Omental fat pad (tissue), 4 donors: ENCODE measurements around the gene CCR3. TPM values are rescaled to one million over a fixed set of nuclear protein-coding genes. Genes with fewer than 3 reads are reported as not detected.

ENCODE experiments used
- ATAC-seq: fragments of 150-250 bp; one replicate; pipeline ENCODE4 v1.9.1; 2016; ENCODE audit warnings: mild to moderate bottlenecking, moderate library complexity; ENCODE audit not compliant: low FRiP score
- DNase-seq: peaks from one replicate; pipeline ENCODE4 v3.0.0-alpha.2; 2019; ENCODE audit warnings: low spot score
- CTCF ChIP-seq, 3 donors: fragments of 450-650 bp; IDR thresholded peaks; one replicate each; pipeline ENCODE4 v1.5.1; 2016 to 2017; ENCODE audit warnings: antibody characterized with exemption in 3 of 3, mild to moderate bottlenecking in 3 of 3, moderate library complexity in 2 of 3
- total RNA-seq, 4 donors: library from RNA; depleted of rRNA; stranded (reverse); fragments of >200 nt; gene quantifications; one replicate each; pipeline ENCODE4 v1.1.0, GENCODE V29; 2016

CCR3 gene
- total RNA-seq, 4 donors from 2014 or later: 0.37 TPM; not detected in 3

- DNase-seq: no peak
- no peak for ATAC-seq
- no peak for TF ChIP-seq CTCF (IDR thresholded peaks at IDR 0.05)
Measured at GRCh38 chr3:46285931-46286619, 43.8 kb downstream of the CCR3 start.

DNA sequence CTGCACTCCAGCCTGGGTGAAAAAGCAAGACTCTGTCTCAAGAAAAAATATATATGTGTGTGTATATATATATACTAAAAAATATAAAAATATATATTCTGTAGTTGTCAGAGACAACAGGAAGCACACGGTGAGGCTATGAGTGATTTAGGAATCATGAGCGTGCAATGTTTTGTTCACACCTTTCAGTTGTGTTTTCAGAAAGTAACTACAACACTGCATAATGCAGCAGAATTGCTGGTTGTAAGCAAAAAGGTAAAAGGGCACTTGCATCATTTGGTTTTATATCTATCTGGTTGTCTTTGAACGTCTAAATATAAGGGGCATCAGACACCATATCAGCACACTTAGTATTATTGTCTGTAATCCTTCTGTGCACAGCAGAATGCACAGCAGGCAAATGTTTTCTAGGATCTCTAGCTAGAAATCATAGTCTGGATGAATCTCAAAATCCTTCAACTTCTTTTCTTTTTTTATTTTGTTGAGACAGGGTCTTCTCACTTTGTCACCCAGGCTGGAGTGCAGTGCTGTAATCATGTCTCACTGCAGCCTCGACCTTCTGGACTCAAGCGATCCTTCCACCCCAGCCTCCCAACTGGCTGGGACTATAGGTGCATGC is 44.8 kb downstream of the CCR3 start:
- TF ChIP-seq CTCF (IDR thresholded peaks at IDR 0.05): no peak
- no peak for ATAC-seq
- DNase-seq: no peak

DNA sequence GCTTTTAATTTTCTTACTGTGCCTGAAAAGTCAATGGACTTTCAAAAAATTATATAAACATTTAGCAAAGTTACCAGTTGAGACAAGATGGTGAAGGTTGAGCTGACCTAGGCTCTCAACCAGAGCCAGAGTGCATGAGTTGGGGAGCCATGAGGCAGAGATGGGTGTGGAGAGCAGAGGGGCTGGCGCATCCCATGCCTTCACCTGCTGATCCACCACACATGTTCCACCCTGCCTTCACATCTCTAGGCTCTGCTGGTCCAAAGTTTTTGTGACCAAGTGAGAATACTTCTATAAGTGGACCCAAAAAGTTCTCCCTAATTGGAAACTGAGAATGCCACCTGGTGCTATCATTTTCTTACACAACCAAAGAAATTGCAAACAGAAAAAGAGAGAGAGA is 47.3 kb downstream of the CCR3 start:
- no peak for TF ChIP-seq CTCF (IDR thresholded peaks at IDR 0.05)
- DNase-seq (no peak), ATAC-seq (no peak)

- ATAC-seq: no peak
- DNase-seq: no peak
- TF ChIP-seq CTCF (IDR thresholded peaks at IDR 0.05): no peak
Measured at GRCh38 chr3:46289966-46290365, 47.7 kb downstream of the CCR3 start.

GRCh38 chr3:46291046-46291445 is 48.8 kb downstream of the CCR3 start:
- ATAC-seq: no peak
- no peak for TF ChIP-seq CTCF (IDR thresholded peaks at IDR 0.05)
- no peak for DNase-seq

- ATAC-seq: no peak
- DNase-seq: no peak
- TF ChIP-seq CTCF (IDR thresholded peaks at IDR 0.05): no peak
Measured at GRCh38 chr3:46293035-46293724, 50.9 kb downstream of the CCR3 start.
